ENCODE results near the gene RAB23. TPM values are rescaled to one million over a fixed set of nuclear protein-coding genes. Genes with fewer than 3 reads are reported as not detected.

RAB23 gene
- total and polyA plus RNA-seq, 2 of the 8 experiments (the other 6 are each of a cell fraction or from before 2014, with no cell fraction given): 6.5 to 17.2 TPM

GRCh38 chr6:57141451-57142177 lies 80.5 kb downstream of the RAB23 start:
- Histone ChIP-seq H3K23ac (ENCODE audit: insufficient read length) (no peak overlapping the region), H3K27me3 (replicated peaks in 1 of 4; ENCODE audit: control insufficient read depth in 3 of 4, extremely low read depth in 1 of 4, insufficient read depth in 3 of 4, low read length in 3 of 4) (no peaks in the 10 kb centered on the region), H4K20me1 (replicated peaks in 1 of 2; ENCODE audit: control insufficient read depth in 1 of 2, insufficient read depth in 2 of 2, low read length in 2 of 2) (no peaks in the 10 kb centered on the region), H3K4ac (replicated peaks; ENCODE audit: insufficient read length, low read depth, low read length) (no peak overlapping the region), H3K9ac (replicated peaks in 1 of 4; ENCODE audit: extremely low read depth in 1 of 4, low read depth in 3 of 4, low read length in 3 of 4) (no peak overlapping the region), H2BK120ac (replicated peaks; ENCODE audit: low read depth, low read length) (no peak overlapping the region), H4K8ac (ENCODE audit: extremely low read depth, insufficient read depth, low read length) (no peak overlapping the region), H3K56ac (replicated peaks; ENCODE audit: insufficient read length, low read depth, low read length) (no peak overlapping the region), H3K36me3 (ENCODE audit: control insufficient read depth in 2 of 4, insufficient read depth in 4 of 4, low read length in 3 of 4) (peaks cover 0 to 13% (median 2%) of the 10 kb centered on the region in 4 experiments; a peak in 2 of 8 replicates), H2BK15ac (ENCODE audit: low read length) (no peak overlapping the region), H3K14ac (ENCODE audit: insufficient read length) (no peak overlapping the region), H2AFZ (ENCODE audit: low read length) (no peak overlapping the region), H2BK5ac (ENCODE audit: low read depth, low read length) (no peak overlapping the region), H3K4me2 (ENCODE audit: insufficient read depth in 1 of 2, low read depth in 2 of 2, low read length in 2 of 2) (no peak overlapping the region), H4K5ac (ENCODE audit: insufficient read length, low read depth, low read length) (no peak overlapping the region), H3K23me2 (ENCODE audit: low read depth, low read length) (no peaks in the 10 kb centered on the region; the same call in 1 of the 2 replicates), H3K79me1 (ENCODE audit: low read depth, low read length) (no peaks in the 10 kb centered on the region), H2BK12ac (ENCODE audit: low read depth, low read length) (no peak overlapping the region), H2AK5ac (ENCODE audit: low read depth, low read length) (no peak overlapping the region), H3K79me2 (ENCODE audit: control insufficient read depth in 1 of 2, insufficient read depth in 2 of 2, low read length in 2 of 2) (no peaks in the 10 kb centered on the region), H3K4me3 (ENCODE audit: extremely low read depth in 1 of 4, insufficient read depth in 2 of 4, low read depth in 3 of 4, low read length in 4 of 4) (no peak overlapping the region), H3K18ac (ENCODE audit: extremely low read depth, low read length) (no peak overlapping the region), H4K91ac (replicated peaks; ENCODE audit: insufficient read length, low read length) (no peak overlapping the region), H3K27ac (ENCODE audit: low read depth, low read length) (no peak overlapping the region), H2BK20ac (ENCODE audit: low read length) (no peak overlapping the region), H3K4me1 (replicated peaks in 1 of 4; ENCODE audit: control insufficient read depth in 3 of 4, insufficient read depth in 4 of 4, low read length in 3 of 4) (no peaks in the 10 kb centered on the region), H3K9me3 (ENCODE audit: insufficient read depth in 2 of 2, low read depth in 1 of 2, low read length in 1 of 2) (no peaks in the 10 kb centered on the region)
- DNase-seq (ENCODE audit: low read depth in 1 of 2, low spot score in 2 of 2) (no peak), FAIRE-seq (no peak)
- WGBS, 2 experiments (ENCODE audit: extremely low coverage in 1 of 2, insufficient coverage in 1 of 2, insufficient read length in 1 of 2, insufficient replicate concordance in 2 of 2, low coverage in 1 of 2, low lambda C conversion rate in 2 of 2, missing lambda C conversion rate in 1 of 2): 93% methylated on average over 4 of the region's 4 CpGs; no CpG with 5 or more reads in 1 of the 2 experiments
- ChIA-PET POLR2A (ENCODE audit: partially characterized antibody) (no interaction called here), CTCF (ENCODE audit: partially characterized antibody) (interaction anchor here (1.2 kb wide), 1 partner anchor 174 kb away, joined by 4 read pairs; no protein-coding TSS in a partner anchor)
- no peak for TF ChIP-seq GTF2F1 (IDR thresholded peaks at IDR 0.05; ENCODE audit: borderline replicate concordance, low read depth, low read length)
- no peak for TF ChIP-seq POLR2AphosphoS5 (IDR thresholded peaks at IDR 0.05; ENCODE audit: low read depth, low read length)
- no peak for TF ChIP-seq CREB1 (IDR thresholded peaks at IDR 0.05)
- no peak for TF ChIP-seq YY1 (IDR thresholded peaks at IDR 0.05; ENCODE audit: low read depth, low read length)
- no peak for TF ChIP-seq RFX5 (IDR thresholded peaks at IDR 0.05; ENCODE audit: borderline replicate concordance, low read depth, low read length)
- no peak for TF ChIP-seq SP4 (IDR thresholded peaks at IDR 0.05; ENCODE audit: low read length)
- no peak for TF ChIP-seq SIX5 (IDR thresholded peaks at IDR 0.05; ENCODE audit: low read depth, low read length)
- TF ChIP-seq TBP (IDR thresholded peaks at IDR 0.05; ENCODE audit: low read depth, low read length): no peak
- TF ChIP-seq, protein P1, sequence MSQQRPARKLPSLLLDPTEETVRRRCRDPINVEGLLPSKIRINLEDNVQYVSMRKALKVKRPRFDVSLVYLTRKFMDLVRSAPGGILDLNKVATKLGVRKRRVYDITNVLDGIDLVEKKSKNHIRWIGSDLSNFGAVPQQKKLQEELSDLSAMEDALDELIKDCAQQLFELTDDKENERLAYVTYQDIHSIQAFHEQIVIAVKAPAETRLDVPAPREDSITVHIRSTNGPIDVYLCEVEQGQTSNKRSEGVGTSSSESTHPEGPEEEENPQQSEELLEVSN (IDR thresholded peaks at IDR 0.05): no peak
